IPS DF 6.9 (cell line): ENCODE measurements around the gene TLR6.
"Not testable (repeated sequence)": the region's sequence is repeated elsewhere in the genome, so short reads cannot be mapped to it uniquely, and the experiment has no call there.

Experiments
- DNase-seq: peaks from one replicate; pipeline ENCODE4 v3.0.0-alpha.2; 2013; ENCODE audit warnings: low read depth, low spot score
- H3K27ac ChIP-seq: one replicate; pipeline ENCODE4 v1.5.1; 2013; ENCODE audit warnings: low read length, control low read depth
- H3K27me3 ChIP-seq: 2 replicates; pipeline ENCODE4 v1.6.1; 2013; ENCODE audit warnings: mild to moderate bottlenecking, low read length; ENCODE audit not compliant: control insufficient read depth, insufficient read depth
- H3K36me3 ChIP-seq: 2 replicates; pipeline ENCODE4 v1.6.1; 2013; ENCODE audit warnings: low read length; ENCODE audit not compliant: control insufficient read depth, insufficient read depth
- H3K4me1 ChIP-seq: 2 replicates; pipeline ENCODE4 v1.6.1; 2013; ENCODE audit warnings: low read length; ENCODE audit not compliant: control insufficient read depth, insufficient read depth
- H3K4me3 ChIP-seq: 2 replicates; pipeline ENCODE4 v1.5.1; 2013; ENCODE audit warnings: mild to moderate bottlenecking, low read length
- H3K9me3 ChIP-seq: 2 replicates; pipeline ENCODE4 v1.6.1; 2013; ENCODE audit warnings: low read length, inconsistent platforms; ENCODE audit not compliant: control insufficient read depth, insufficient read depth
- WGBS: extraction: QIAGEN DNeasy Blood & Tissue Kit; methylation state at CpG from one replicate; pipeline ENCODE4 v1.1.7; 2013; ENCODE audit warnings: mixed read lengths, missing lambda C conversion rate; ENCODE audit not compliant: insufficient read length, insufficient coverage; 5-methylcytosine and 5-hydroxymethylcytosine counted together

TLR6 gene

DNA sequence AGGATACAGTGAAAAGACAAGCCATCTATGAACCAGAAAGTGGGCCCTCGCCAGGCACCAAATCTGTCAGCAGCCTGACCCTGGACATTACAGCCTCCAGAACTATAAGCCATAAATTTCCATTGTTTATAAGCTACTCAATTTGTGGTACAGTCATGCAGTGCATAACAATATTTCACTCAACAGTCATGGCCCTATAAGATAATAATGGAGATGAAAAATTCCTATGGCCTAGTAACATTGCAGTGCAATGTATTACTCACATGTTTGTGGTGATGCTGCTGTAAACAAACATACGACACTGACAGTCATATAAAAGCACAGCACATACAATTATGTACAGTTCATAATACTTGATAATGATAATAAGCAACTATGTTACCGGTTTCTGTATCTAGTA lies 34.9 kb downstream of the TLR6 start:
- no peaks in the 10 kb centered on the region for H3K27me3 ChIP-seq
- H3K36me3 ChIP-seq: no peaks in the 10 kb centered on the region
- no peaks in the 10 kb centered on the region for H3K9me3 ChIP-seq
- no peak overlapping the region for H3K4me3 ChIP-seq
- no peaks in the 10 kb centered on the region for H3K4me1 ChIP-seq
- H3K27ac ChIP-seq: no peak overlapping the region
- no peak for DNase-seq
- WGBS: no CpG with 5 or more reads among the region's 3 CpGs

DNA sequence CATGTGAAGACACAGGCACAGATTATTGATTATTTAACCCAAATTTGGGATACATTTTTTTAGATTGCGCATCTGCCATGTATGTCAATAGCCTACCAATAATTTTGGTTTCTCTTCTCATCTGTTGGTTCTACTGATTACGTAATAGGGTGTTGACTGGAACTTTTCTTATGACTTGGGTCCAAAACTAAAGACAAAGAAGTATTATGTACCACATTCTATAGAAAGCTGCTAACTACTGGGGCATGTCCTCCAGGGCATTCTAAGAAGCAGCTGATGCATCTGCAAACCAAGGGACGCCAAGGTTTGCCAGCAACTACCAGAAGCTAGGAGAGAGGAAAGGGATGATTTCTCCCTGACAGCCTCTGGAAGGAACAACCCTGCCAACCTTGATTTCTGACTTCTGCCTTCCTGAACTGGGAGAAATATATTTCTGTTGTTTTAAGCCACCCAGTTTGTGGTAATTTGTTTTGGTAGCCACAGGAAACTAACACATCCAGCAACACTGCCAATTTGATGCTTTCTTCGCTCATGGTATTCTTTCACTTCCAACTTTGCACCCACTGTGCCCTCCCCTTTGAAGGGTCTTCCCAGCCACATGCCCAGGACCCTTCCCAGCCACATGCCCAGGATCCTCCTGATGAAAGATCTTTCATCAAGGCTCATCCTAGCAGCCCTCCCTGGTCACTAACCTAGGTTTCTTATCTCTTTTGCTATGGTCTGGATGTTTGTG lies 36.1 kb downstream of the TLR6 start:
- Histone ChIP-seq H3K27me3 (no peaks in the 10 kb centered on the region), H3K4me3 (no peak overlapping the region), H3K9me3 (no peaks in the 10 kb centered on the region), H3K4me1 (no peaks in the 10 kb centered on the region), H3K36me3 (no peaks in the 10 kb centered on the region), H3K27ac (no peak overlapping the region)
- WGBS: no CpG with 5 or more reads among the region's 4 CpGs
- DNase-seq: no peak

DNA sequence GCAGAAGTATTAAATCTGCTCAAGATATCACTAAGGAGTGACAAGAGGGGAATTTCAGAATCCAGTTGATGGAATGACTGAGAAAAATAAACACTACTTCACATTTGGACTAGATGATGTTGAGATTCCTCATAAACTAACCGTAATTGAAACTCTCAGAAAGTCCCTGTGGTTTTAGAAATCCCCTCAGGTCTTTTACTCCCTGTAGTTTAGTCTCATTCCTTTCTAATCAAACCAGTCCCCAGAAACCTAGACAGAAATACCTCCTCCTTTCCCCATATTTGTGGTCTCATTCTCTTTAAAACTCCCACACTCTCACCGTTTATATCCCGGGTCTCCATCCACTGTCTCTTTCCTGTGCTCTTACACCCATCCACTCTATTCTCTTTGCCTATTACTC lies 37.0 kb downstream of the TLR6 start:
- no peaks in the 10 kb centered on the region for H3K27me3 ChIP-seq
- no peaks in the 10 kb centered on the region for H3K9me3 ChIP-seq
- H3K4me3 ChIP-seq: no peak overlapping the region
- 100% methylated on average over 2 of the region's 3 CpGs for WGBS
- no peaks in the 10 kb centered on the region for H3K4me1 ChIP-seq
- H3K27ac ChIP-seq: no peak overlapping the region
- no peak for DNase-seq
- no peaks in the 10 kb centered on the region for H3K36me3 ChIP-seq

DNA sequence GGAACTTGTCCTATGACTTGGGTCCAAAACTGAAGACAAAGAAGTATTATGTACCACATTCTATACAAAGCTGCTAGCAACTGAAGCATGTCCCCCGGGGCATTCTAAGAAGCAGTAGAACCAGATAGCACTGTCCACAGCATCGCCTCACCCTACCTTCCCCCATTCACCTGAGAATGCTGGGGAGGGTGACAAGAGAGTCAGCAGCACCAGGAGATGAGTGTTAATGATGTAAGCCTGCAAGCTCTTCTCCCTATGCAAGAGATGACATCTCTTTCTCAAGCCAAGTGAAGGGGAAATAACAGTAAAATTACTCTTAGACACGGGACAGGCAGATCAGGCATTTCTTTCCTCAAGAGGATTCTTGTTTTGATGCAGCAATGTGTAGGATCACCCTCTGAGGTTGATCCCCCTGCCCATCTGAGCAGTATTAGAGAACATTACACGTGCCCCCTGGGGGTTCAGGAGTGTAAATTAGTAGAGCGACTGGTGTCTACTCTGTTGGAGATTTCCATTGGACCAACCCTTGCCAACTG lies 38.1 kb downstream of the TLR6 start:
- H3K27ac ChIP-seq: no peak overlapping the region
- no peaks in the 10 kb centered on the region for H3K4me1 ChIP-seq
- no peaks in the 10 kb centered on the region for H3K36me3 ChIP-seq
- H3K27me3 ChIP-seq: no peaks in the 10 kb centered on the region
- H3K4me3 ChIP-seq: no peak overlapping the region
- no peaks in the 10 kb centered on the region for H3K9me3 ChIP-seq
- DNase-seq: no peak
- no CpG with 5 or more reads among the region's 5 CpGs for WGBS

DNA sequence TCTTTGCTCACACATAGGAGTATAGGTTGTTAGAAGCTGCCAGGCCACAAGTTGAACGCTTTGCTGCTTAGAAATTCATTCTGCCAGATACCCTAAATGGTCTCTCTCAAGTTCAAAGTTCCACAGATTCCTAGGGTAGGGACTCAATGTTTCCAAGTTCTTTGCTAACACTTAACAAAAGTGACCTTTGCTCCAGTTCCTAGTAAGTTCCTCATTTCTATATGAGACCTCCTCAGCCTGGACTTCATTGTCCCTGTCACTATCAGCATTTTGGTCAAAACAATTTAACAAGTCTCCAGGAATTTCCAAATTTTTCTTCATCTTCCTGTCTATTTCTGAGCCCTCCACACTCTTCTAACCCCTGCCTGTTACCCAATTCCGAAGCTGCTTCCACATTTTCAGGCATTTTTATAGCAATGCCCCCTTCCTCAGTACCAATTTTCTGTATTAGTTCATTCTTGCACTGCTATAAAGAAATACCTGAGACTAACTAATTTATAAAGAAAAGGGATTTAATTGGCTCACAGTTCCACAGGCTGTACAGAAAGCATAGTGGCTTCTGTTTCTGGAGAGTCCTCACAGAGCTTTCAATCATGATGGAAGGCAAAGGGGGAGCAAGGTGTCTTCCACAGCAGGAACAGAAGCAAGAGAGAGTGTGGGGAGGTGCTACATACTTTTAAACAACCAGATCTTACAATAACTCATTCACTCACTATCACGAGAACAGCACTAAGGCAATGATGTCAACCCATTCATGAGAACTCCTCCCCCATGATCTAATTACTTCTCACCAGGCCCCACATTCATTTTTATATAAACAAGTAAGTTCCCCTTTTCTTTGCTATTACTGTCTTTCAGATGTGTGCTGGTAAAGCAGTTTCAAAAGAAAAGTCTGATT lies 40.5 kb downstream of the TLR6 start:
- WGBS: no CpG with 5 or more reads among the region's 3 CpGs
- no peaks in the 10 kb centered on the region for H3K36me3 ChIP-seq
- no peaks in the 10 kb centered on the region for H3K9me3 ChIP-seq
- H3K27me3 ChIP-seq: no peaks in the 10 kb centered on the region
- no peak overlapping the region for H3K4me3 ChIP-seq
- no peak for DNase-seq
- H3K27ac ChIP-seq: no peak overlapping the region
- no peaks in the 10 kb centered on the region for H3K4me1 ChIP-seq

DNA sequence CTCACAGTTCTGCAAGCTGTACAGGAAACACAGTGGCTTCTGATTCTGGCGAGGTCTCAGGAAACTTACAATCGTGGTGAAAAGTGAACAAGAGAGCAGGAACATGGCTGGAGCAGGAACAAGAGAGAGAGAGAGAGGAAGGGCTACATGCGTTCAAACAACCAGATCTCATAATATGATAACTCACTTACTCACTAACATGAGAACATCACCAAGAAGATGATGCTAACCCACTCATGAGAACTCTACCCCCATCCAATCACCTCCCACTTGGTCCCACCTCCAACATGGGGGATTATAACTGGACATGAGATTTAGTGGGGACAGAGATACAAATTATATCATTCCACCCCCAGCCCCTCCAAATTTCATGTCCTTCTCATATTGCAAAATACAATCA lies 42.2 kb downstream of the TLR6 start:
- no peaks in the 10 kb centered on the region for H3K27me3 ChIP-seq
- no peaks in the 10 kb centered on the region for H3K4me1 ChIP-seq
- no peak overlapping the region for H3K4me3 ChIP-seq
- no peak overlapping the region for H3K27ac ChIP-seq
- WGBS: no CpG with 5 or more reads among the region's 3 CpGs
- DNase-seq: no peak
- H3K36me3 ChIP-seq: no peaks in the 10 kb centered on the region
- H3K9me3 ChIP-seq: no peaks in the 10 kb centered on the region

DNA sequence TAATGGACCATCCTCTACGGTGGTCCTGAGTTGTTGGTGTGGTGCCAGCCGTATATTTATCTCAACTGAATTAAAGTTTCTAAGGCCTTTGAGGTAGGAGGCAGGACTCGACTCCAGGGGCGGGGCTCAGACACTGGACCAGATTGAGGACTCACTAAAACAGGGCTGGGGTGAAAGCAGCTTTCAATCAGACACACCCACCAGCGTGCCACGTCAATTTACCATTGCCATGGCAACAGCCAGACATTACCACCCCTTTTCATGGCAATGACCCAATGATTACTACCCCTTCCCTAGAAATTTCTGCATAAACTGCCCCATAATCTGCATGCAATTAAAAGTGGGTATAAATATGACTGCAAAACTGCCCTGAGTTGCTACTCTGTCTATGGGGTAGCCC lies 45.3 kb downstream of the TLR6 start:
- Histone ChIP-seq H3K4me3 (no peak overlapping the region), H3K9me3 (no peaks in the 10 kb centered on the region), H3K4me1 (no peaks in the 10 kb centered on the region), H3K36me3 (no peaks in the 10 kb centered on the region), H3K27me3 (no peaks in the 10 kb centered on the region), H3K27ac (no peak overlapping the region)
- DNase-seq: no peak
- no CpG with 5 or more reads among the region's 6 CpGs for whole genome bisulfite sequencing

DNA sequence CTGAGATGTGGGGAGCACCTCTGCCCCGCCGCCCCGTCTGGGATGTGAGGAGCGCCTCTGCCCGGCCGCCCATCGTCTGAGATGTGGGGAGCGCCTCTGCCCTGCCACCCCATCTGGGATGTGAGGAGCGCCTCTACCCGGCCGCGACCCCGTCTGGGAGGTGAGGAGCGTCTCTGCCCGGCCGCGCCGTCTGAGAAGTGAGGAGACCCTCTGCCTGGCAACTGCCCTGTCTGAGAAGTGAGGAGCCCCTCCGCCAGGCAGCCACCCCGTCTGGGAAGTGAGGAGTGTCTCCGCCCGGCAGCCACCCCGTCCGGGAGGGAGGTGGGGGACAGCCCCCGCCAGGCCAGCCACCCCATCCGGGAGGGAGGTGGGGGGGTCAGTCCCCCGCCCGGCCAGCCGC lies 49.2 kb downstream of the TLR6 start:
- not testable (repeated sequence) for H3K4me3 ChIP-seq, H3K27ac ChIP-seq, H3K36me3 ChIP-seq, H3K9me3 ChIP-seq, H3K27me3 ChIP-seq, H3K4me1 ChIP-seq, DNase-seq
- no CpG with 5 or more reads among the region's 29 CpGs for WGBS

DNA sequence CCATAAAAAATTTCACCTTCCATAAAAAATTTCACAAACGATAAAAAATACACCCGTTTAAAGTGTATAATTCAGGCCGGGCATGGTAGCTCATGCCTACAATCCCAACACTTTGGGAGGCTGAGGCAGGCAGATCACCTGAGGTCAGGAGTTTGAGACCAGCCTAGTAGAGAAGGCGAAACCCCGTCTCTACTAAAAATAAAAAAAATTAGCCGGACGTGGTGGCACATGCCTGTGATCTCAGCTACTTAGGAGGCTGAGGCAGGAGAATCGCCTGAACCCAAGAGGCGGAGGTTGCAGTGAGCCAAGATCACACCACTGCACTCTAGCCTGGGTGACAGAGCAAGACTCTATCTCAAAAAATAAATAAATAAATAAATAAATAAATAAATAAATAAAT lies 50.4 kb downstream of the TLR6 start:
- not testable (repeated sequence) for H3K27me3 ChIP-seq, H3K36me3 ChIP-seq, H3K27ac ChIP-seq, DNase-seq, H3K4me1 ChIP-seq, H3K4me3 ChIP-seq, H3K9me3 ChIP-seq
- WGBS: 100% methylated on average over 2 of the region's 9 CpGs

DNA sequence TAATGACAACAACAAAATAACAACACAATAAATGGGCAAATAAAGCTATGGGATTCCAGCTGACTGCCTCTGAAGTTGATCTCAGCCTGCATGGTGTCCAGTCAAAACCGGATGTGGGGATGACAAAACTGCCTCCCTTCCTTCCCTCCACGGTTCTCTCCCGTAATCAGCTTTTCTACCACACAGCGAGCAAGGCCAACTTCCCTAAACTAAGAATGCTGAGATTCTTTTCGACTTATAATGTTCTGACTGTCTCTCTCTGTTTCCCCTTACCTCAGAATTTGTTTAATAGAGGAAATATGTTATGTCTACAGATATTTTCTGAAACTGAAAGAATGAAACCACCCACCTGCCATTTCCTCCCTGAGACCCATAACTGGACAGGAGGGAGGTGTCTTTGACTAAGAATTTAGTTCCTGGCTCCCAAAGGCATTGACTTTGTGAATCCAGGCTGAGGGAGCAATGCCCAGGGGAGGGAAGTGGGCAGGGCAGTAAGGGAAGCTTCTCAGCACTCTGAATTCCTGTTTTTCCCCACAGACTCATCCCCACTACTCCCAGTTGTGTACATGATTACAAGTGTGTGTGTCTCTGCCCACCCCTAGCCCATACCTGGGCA lies 51.0 kb downstream of the TLR6 start:
- H3K27ac ChIP-seq: no peak overlapping the region
- no peak overlapping the region for H3K4me3 ChIP-seq
- no peaks in the 10 kb centered on the region for H3K36me3 ChIP-seq
- DNase-seq: no peak
- H3K9me3 ChIP-seq: 0 out of 2 replicates have a peak, but pooled peaks cover 2% of the 10 kb centered on the region
- no peaks in the 10 kb centered on the region for H3K4me1 ChIP-seq
- WGBS: no CpG with 5 or more reads among the region's 5 CpGs
- H3K27me3 ChIP-seq: no peaks in the 10 kb centered on the region
